ENCODE results near the gene NPIPA8.
"Not testable (repeated sequence)": the region's sequence is repeated elsewhere in the genome, so short reads cannot be mapped to it uniquely, and the experiment has no call there.

The NPIPA8 gene

DNA sequence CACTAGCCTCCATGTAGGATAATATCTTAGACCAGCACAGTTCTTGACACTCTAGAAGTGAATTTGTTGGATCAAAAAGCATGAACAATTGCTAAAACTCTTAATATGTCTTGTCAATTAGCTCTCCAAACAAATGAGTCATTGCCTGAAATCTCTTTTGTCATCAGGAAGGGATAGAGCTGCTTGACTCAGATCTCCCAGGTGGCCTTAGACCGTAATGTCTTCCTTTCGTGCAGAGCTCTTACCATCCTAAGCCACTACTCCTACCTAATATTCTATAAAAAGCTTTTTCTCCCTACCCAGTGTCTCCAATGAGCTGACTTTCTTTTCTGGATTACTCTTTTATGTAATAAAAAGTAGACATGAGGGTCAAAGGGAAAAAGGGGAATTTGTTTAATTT, 66.4 kb downstream of the NPIPA8 start:
- DNase-seq: not testable (repeated sequence)
